ENCODE measurements around the gene IFT122.

Gene IFT122

DNA sequence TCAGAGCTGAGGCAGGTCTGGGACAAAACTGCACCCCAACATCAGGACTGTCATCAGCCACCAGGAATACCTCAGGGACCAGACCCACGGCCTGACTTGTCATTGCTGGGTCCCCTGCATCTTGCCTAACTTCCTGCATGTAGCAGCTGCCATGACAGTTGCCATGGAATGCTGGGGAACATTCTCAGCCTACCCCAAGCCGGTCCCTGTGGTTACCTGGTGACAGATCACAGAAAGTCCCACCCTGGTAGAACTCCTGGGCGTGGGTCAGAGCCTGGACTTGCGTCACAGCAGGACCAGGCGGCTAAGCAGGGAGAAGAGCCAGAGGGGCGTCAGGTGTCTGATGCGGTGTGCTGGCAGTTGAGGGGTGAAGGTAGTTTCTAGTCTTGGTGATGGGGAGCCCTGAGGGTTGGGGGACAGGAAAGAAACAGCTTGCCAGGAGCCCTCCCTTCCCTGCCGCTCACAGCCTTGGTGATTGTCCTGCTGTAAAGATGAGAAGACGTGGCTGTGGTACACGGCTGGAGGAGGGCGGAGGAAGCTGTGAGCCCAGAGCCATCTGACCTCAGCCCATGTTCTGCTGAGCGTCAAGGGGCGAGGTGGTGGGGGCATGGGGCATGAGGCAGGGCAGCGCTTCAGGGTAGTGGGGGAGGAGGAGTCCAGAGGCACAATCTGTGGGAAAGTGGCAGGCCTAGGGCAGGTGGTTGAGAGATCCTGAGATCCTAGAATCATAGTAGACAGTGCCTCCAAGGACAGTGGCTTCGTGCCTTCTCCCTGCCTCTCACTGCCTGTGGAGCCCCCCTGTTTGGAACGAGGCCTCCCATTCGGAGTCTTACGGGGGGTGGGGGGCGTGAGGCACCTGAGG lies 108.3 kb downstream of the IFT122 start:
- DNase-seq = no peak

DNA sequence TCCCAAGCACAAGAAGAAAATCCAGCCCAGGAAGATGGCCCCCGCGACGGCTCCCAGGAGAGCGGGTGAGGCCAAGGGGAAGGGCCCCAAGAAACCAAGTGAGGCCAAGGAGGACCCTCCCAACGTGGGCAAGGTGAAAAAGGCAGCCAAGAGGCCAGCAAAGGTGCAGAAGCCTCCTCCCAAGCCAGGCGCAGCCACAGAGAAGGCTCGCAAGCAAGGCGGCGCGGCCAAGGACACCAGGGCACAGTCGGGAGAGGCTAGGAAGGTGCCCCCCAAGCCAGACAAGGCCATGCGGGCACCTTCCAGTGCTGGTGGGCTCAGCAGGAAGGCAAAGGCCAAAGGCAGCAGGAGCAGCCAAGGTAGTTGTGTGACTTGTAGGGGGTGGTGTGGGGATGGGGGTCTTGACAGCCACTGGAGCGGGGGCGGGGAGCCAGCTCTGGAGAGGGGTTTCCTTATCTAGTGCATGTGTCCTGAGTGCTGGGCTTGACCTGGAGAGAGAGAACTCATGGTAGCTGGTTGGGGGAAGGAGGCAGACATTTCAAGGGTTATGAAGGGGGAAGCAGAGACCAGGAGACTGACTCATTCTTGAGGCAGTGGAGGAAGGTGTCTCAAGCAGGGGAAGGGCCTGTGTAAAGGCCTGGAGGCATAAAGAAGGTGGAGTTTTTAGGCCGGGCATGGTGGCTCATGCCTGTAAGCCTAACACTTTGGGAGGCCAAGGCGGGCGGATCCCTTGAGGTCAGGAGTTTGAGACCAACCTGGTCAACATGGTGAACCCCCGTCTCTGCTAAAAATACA lies 109.2 kb downstream of the IFT122 start:
- no peak for DNase-seq

DNA sequence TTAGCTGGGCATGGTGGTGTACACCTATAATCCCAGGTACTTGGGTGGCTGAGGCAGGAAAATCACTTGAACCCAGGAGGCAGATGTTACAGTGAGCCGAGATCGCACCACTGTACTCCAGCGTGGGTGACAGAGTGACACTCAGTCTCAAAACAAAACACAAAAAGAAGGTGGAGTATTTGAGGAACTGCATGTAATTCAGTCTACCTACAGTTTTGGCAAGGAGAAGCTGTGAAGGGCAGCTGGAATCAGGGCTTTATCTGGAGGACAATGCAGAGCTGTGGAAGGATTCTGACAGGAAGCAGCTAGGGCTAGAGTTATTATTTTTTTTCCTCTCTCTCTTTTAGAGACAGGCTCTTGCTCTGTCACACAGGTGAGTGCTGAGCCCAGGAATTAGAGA lies 109.8 kb downstream of the IFT122 start:
- no peak for DNase-seq

DNA sequence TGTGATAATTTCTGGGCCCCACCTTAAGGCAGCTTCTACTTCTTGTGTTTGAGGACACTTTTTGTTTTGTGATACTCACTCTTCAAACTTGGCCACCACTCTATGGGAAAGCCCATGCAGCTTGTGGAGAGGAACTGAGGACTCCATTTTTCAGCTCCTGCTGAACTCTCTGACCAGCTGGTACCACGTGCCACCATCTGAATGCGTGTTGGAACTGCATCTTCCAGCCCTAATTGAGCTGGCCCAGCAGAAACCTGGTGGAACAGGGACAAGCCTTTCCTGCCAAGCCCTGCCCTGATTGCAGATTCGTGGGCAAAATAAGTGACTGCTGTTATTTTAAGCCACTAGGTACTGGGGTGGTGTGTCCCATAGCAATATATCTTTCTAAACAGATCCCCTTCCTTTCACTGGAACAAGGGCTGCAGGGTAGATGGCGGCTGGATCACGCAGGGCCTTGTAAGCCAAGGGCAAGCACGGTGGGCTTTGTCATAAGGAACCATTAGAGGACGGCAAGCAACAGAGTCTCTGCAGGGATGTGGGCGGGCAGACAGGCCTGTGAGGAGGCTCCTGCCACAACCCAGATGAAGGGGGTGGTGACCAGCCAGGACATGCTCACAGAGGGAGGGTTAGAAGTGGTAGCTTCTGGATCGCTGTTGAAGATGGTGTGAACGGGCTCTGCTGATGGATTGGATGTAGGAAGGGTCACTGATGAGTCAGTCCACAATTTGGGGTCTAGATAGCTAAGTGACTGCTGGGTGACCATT lies 112.4 kb downstream of the IFT122 start:
- DNase-seq = no peak

DNA sequence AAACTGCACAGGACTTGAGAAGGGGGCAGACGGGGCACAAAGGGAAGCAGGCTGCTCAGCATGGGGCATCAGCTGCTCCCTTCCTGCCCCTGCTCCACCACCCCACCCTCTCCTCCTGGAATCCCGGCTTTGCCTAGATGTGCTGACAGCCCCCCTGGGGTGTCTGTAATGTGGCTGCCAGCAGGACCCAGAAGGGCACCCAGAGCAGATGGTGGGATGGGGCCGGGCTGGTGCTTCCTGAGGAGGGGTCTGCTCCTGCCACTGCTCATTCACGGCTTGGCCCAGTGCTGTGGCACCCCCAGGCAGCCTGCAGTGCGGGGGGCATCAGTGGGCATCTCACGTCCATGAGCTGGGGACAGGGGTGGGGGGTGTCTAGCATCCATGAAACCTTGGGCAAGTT lies 113.1 kb downstream of the IFT122 start:
- no peak for DNase-seq

DNA sequence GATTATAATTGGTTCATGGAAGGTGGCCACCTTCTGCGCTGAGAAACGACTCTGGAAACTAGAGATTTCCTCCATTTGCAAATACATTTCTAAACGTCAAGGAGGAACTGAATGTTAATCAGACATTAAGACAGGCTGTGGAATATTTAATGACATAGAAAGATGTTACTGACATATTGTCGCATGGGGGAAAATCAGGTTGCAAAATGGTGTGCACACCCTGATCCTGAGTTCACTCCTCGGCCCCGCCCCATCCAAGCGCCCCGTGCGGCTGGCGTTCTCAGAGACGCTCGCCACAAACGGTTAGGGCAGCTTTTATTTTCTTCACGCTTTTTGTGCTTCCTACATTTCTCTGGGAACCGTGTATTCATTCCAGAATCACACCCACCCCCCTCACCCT lies 113.7 kb downstream of the IFT122 start:
- no peak for DNase-seq

DNA sequence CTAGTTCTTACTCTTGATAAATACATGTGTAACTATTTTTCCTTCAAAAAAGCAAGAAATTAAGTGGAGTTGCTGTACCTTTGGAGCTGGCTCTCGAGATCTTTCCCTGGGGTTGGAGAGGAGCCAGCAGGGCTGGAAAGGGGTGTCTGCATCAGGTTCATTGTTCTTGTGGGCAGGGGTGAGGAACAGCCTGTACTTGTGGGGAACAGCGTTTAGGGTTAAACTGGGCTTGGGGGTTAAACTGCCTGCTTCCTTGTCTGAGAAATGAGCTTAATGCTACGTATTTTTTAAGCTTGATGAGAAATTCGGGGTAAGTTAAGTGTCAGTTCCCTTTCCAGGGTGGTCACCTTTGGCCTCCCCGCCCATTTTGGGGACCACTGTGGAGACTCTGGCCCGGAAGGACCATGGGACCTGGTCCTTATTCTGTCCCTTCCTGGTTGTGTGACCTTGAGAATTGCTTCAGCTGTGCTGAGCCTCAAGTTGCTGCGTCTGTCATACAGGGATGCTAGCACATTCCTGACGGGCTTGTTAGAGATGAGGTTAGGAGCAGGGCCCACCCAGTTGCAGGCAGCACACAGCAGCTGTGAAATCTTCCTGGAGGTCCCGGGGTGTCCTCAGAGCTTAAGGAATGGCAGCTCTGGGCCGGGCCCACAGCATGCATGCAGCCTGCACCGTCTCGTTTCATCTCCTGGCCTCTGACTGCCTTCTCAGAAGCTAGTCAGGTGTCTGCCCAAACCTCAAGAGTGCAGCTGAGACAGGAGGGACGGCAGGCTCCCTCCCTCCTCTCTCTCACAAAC lies 114.5 kb downstream of the IFT122 start:
- no peak for DNase-seq

DNA sequence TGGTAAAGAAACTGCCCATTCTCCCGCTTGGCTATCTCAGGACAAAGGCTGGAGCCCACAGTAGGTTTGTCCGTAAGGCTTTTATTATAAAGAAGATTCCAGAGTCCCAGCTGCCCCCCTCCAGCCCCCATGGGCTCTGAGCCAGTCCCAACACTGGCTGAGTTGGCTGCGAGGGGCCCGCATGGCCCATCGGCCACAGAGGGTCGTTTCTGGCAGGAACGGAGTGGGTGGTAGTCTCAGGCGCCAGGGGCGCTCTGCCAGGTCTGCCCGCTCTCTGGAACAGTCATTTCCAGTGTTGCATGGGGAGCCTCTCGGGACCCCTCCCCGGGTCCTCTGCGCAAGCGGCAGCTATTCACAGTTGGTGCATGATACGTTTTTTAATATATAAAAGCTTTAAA lies 115.1 kb downstream of the IFT122 start:
- DNase-seq = no peak

DNA sequence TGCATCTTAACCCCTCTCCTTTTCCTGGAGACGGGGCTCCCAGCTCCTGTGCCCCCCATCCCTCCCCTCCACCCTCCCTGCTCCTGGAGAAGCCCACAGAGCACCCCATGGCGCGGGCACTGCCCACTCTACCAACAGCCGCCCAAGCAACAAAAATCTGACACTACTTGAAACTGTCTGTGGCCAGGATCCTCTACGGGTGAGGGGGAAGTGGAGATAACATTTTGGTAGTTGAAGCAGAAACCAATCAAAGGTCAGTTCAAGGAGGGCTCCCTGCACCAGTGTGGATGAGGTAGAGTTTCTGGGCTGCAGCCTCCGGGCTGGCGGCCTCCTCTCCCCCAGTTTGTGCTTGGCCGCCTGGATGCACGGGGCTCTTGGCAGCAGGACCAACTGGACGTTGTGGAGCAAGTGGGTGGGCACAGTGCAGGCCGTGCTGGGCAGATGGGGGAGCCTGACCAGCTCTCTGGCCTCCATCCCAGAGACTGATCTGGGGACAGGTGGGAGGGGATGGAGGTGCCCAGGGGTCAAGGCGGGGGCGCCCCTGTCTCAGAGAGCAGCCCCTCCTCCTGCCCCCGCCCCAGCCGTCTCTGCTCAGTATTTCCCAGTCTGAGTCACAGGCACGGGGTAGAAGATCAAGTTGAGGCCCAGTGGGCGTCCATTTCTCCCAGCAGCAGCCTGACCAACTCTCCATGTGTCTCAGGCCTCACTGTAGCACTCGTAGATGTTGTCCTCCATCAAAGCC lies 115.8 kb downstream of the IFT122 start:
- no peak for DNase-seq

DNA sequence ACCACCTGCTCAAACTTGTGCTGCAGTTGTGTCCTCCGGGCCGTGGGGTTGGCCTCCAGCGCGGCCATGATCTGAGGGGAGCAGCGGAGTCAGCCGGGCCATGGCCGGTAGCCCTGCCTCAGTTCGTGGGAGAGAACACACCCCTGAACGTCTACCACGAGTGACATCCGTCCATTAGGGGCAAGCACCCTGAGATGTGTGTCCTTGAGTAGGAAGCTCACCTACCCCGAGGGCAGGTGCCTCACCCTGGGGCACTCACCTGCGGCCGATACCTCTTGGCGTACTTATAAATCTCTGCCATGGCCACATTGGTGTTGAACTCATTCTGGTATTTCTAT lies 116.3 kb downstream of the IFT122 start:
- no peak for DNase-seq

DNA sequence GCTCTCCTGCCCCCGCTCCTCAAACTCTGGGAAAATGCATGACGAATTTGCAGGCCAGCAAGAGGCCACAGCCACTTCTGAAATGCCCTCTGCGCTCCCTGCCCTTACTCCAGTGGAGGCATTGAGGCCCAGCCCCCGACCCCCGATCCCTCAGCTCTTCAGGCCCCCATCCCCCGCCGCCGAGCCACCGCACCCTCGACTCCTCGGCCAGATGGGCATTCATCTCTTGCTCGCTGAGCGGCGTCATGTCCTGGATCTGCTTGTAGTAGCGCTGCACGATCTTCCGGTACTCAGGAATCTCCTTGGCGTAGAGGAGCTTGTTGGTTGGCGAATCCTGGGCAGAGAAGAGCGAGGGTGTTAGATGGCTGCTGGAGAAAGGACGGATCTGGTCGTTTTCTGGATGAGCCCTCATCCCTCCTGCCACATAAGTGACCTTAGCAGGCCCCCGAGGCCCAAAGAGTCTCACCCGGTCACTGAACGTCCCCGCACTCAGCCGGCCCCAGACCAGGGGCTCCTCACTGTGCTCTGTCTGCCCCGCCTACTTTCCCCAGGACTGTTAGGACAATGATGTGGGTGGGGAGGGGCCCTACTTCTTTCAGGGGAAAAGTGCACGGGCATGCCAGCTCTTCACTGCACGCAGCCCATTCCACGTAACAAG lies 117.0 kb downstream of the IFT122 start:
- DNase-seq = no peak

DNA sequence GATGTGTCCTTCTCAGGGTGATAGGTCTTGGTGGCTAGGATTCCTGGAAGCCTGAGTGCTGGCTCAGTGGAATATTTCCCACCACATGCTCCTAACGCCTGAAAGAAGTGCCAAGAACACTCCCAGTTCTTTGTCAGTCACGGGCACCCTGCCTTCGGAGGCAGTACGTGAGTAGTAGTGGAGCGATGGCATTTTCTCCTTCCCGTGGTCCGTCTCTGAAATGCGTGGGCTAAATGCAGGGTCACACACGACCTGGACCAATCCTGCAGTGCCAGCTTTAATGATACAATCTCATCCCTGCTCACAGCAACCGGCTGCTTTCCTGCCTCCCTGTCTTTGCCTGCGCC lies 117.5 kb downstream of the IFT122 start:
- DNase-seq = no peak

DNA sequence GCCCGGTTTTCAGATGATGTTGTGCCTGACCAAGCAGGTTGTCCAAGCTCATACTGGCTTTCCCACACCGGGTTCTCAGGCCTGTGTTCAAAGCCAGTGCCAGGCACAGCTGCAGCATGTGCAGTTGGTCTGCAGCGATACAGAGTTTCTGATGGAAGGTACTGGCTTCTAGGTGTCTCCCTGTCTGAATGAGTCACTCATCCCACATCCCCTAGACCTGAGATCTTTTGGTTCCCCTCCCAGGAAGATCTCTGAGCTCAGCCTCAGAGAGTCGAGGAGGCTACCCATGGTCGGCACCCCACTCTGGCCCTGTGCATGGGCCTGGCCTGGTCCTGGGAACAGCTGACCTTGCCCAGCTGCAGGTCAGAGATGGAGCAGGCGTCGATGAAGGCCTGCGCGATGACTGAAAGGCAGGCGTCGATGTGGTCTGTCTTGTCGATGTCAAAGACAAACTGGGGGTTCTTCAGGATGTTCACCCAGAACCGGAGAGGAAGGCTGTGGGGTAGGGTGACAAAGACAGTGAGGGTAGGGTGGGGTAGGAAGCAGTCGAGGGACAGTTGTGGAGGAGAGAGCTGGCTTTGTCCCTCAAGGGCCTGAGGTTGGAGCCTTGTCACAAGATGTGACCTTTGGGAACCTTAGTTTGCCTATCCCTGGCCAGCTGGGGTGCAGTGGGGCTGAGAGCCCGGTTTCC lies 118.2 kb downstream of the IFT122 start:
- DNase-seq = no peak

DNA sequence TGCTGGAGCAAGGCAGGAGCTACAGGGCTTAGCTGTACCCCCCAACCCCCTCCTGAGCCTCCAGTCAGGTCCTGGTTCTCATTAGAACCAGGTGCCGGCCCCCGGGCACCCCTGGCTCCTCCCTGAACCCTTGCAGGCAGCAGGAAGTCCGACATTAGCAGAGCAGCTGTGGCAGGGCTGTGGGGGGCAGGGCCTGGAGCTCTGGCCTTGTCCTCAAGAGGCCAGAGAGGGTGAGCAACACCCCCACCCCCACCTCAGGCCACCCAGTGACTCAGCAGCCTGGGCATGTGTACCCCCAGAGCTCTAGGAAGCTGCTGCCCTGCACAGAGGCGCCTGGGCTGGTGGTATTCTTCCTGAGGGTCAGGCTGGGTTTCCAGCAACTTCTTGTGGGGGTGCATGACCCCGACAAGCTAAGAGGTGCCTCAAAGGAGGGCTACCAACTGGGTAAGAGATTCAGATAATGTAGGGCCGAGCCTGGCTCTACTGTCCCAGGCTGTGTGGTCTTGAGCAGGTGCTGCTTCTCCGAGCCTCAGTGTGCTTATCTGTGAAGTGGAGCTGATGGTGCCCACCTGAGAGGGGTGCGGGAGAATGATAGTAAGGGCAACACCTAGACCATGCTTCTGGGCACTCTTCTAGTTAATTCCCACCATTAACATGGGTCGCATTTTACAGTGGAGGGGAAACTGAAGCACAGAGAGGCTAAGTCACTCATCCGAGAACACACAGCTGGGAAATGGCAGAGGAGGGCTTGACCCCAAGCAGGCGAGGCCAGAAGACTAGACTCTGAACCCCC lies 118.9 kb downstream of the IFT122 start:
- no peak for DNase-seq

DNA sequence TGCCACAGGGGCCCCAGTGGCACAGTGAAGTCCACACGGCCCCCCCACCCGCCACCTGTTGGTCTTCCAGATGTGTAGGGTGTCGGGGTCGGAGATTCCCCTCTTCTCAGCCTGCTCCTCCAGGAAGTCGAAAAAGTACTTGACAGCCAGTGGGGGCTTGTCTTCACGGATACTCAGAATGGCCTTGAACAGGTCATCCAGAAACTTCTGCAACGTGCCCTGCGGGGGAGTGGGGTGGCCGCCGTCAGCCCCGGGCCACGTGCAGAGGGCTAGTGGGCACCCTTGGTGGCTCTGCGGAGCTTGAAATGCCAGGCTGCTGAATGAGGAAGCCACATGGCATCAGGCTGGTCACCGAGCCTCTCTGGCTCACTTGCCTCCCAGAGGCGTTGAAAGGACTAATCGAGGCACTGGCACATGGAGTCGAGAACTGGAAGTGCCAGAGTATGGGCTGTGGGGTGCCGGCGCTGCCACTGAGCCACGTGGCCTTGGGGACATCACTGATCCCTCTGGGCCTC lies 119.6 kb downstream of the IFT122 start:
- no peak for DNase-seq

DNA sequence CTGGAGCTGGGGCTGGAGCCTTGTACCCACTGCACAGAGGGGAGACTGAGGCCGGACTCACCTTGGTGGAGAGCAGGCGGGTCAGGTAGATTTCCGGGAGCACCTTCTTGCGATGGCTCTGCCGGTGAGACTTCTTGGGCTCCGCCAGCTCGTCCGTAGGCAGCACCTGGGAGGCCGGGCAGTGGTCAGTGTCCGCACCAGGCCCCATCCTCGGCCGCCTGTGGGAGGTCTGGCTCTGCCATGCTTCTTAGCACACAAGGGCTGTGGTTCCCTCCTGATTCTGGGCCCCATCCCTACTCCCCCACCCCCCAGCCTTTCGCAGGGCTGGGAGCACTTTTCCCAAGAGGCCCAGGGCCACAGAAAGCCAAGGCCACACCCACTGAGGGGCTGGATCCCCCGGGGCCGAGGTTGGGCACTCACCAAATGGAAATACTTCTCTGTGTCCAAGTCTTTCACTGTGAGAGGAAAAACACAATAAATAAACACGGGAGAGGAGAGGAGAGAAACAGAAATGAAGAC lies 120.3 kb downstream of the IFT122 start:
- DNase-seq = no peak

DNA sequence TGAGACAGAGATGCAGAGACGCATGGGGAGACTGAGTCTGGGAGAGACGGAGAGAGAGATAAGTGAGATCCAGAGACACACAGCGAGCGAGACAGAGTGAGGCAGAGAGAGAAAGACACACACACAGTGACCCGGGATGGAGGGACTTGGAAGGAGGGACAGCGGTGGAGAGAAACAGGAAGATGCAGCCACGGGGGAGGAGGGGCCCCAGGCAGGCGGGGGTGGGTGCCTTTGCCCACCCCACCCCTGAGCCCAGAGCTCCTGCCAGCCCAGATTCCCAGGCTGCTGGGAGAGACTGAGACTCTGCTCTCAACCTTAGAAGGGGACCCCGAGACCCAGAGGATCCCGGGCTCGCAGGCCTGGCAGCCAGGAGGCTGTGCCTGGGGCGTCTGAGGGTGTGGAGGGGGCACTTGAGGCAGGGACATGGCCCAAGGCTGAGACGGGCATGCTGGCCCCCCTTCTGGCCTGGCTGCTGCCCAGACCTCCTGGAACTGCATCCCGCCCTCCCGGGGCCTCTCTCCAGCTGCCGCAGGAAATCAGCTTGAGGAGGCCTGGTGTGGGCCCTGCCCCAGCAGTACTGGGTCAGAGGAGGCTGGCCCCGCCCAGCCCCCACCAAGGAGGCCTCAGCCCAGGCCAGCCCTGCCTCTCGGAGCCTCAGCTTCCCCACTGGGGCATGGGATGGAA lies 121.0 kb downstream of the IFT122 start:
- DNase-seq = no peak

DNA sequence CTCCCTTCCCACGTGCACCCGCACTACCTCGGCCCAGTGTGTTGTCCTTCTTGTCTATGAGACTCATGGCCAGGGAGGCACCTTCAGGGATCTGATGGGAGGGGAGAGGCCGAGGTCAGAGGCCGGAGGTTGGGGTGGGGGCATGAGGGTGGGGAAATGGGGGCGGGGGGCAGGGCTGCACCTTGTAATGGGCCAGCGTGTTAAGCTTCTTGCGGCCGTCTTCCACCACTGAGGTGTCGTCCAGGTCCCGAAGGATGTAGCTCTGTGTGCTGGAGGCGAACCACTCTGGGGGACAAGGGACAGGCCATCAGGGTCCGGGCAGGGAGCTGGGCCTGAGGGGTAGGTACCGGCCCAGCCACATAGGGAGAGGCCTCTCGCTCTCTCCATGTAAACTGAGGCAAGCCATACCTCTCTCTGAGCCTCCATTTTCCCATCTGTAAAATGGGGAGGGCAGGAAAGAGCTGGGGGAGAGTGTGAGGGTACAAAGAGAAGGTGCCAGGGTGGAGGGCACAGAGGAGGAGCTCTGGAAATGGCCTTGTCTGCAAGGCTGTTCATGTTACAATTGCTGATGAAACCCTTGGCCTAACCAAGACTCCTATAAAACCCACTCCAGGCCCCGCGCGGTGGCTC lies 121.7 kb downstream of the IFT122 start:
- DNase-seq = no peak

DNA sequence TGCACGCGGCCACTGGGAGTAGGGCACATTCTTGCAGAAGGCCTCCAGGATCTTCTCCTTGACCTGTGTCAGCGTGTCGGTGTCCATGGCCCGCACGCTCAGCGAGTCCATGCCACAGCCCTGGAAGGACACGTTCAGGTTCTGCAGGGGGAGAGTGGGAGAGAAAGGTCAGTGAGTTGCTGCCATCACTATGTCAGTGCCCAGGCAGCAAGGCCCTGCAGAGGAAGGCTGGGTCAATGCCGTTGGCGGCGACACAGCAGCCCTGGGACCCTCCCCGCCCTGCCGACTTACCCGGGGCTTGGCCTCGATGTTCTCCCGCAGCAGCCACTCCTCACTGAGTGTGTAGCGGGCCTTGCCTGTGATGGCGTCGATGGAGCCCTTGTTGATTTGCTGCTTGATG lies 122.8 kb downstream of the IFT122 start:
- no peak for DNase-seq
